GM23248 (cell line): ENCODE measurements around the gene RRBP1.

Experiments used
- EZH2 ChIP-seq: fragments of 200-600 bp; sonication (generic); IDR thresholded peaks from 2 replicates; pipeline ENCODE4 v1.6.1; 2018; ENCODE audit warnings: antibody characterized with exemption, mild to moderate bottlenecking; ENCODE audit not compliant: insufficient read depth, poor library complexity, severe bottlenecking
- EZH2phosphoT487 ChIP-seq: fragments of 200-600 bp; sonication (generic); IDR thresholded peaks from 2 replicates; pipeline ENCODE4 v1.6.1; 2018; ENCODE audit warnings: antibody characterized with exemption, moderate library complexity, mild to moderate bottlenecking, low read depth; ENCODE audit not compliant: insufficient read depth

- TF ChIP-seq EZH2 (no peak), EZH2phosphoT487 (no peak)
These were observed 45.3 kb downstream of the RRBP1 start for GRCh38 chr20:17636523-17637412.
